Stimulated activated CD8-positive, alpha-beta memory T cell treated with anti-CD3 and anti-CD28 coated beads, Interleukin-2, amount 100 ng/mL, for 1 hour (primary cell): ENCODE results near the gene UCN.
"Not testable (repeated sequence)": the region's sequence is repeated elsewhere in the genome, so short reads cannot be mapped to it uniquely, and the experiment has no call there.

Experiments used
- DNase-seq, 2 donors: peaks; one replicate each; pipeline ENCODE4 v3.0.0-alpha.2; 2020; ENCODE audit warnings: low read depth in 2 of 2

Gene UCN

GRCh38 chr2:27282892-27283291 is 25.4 kb downstream of the UCN start:
- DNase-seq = no peak

- DNase-seq = no peak
Measured at GRCh38 chr2:27281855-27282559, 26.2 kb downstream of the UCN start, which contains the start of gene TRIM54. TSS of gene TRIM54 (plus strand) at chr2:27282429. CDS start at chr2:27282732, 303 bp downstream.

GRCh38 chr2:27281442-27281841 is 26.8 kb downstream of the UCN start:
- DNase-seq = no peak

- DNase-seq = no peak
Measured at GRCh38 chr2:27280826-27281225, 27.4 kb downstream of the UCN start.

GRCh38 chr2:27278010-27278409 is 30.2 kb downstream of the UCN start:
- no peak for DNase-seq

GRCh38 chr2:27275211-27276150 is 32.8 kb downstream of the UCN start, which contains the start of gene DNAJC5G:
TSS of gene DNAJC5G (plus strand) at chr2:27275433. CDS start at chr2:27276729, 1,296 bp downstream.
- no peak for DNase-seq

GRCh38 chr2:27272537-27273522 is 35.4 kb downstream of the UCN start:
- not testable (repeated sequence) for DNase-seq

GRCh38 chr2:27271631-27272340 is 36.5 kb downstream of the UCN start:
- no peak for DNase-seq

GRCh38 chr2:27270670-27271069 is 37.6 kb downstream of the UCN start:
- DNase-seq = no peak

- DNase-seq = no peak
Measured at GRCh38 chr2:27270131-27270530, 38.1 kb downstream of the UCN start.

- not testable (repeated sequence) for DNase-seq
Measured at GRCh38 chr2:27268296-27268695, 39.9 kb downstream of the UCN start.

- DNase-seq = no peak
Measured at GRCh38 chr2:27265536-27265870, 42.7 kb downstream of the UCN start.

- DNase-seq = peak; percentile 35 to 46
Measured at GRCh38 chr2:27264753-27265535, 43.3 kb downstream of the UCN start.

GRCh38 chr2:27264253-27264752 is 43.9 kb downstream of the UCN start:
- DNase-seq = no peak

- DNase-seq = no peak
Measured at GRCh38 chr2:27263287-27264252, 44.7 kb downstream of the UCN start.

- peak; percentile 32 to 51 for DNase-seq
Measured at GRCh38 chr2:27262379-27263286, 45.6 kb downstream of the UCN start, which contains the start of gene SLC30A3. TSS of gene SLC30A3 (minus strand) at chr2:27263047. CDS start at chr2:27262906, 141 bp downstream.

GRCh38 chr2:27261926-27262298 is 46.3 kb downstream of the UCN start:
- DNase-seq = no peak
